Natural killer cell (primary cell): Measurements from ENCODE around the gene NUBP1. TPM values are rescaled to one million over a fixed set of nuclear protein-coding genes. Genes with fewer than 3 reads are reported as not detected.

ENCODE experiments used
- ATAC-seq, 3 donors: fragments of 150-1000 bp in 2 of 3; fragments of 200-7000 bp in 1 of 3; cut with Tn5 transposase; 1 replicate in 1 of 3; 2 replicates in 2 of 3; pipeline ENCODE4 v1.10.0; 2021; ENCODE audit warnings: mild to moderate bottlenecking in 2 of 3, moderate library complexity in 2 of 3
- DNase-seq, 2 donors: peaks; one replicate each; pipeline versions ENCODE4 v3.0.0 to v3.0.0-alpha.2; 2013 to 2021; ENCODE audit warnings: mixed read lengths in 1 of 2
- H3K27ac ChIP-seq: one replicate; pipeline ENCODE4 v1.5.1; 2013; ENCODE audit warnings: mild to moderate bottlenecking, low read length
- H3K27me3 ChIP-seq: one replicate; pipeline ENCODE4 v1.6.1; 2013; ENCODE audit warnings: low read length; ENCODE audit not compliant: control insufficient read depth, insufficient read depth
- H3K36me3 ChIP-seq: one replicate; pipeline ENCODE4 v1.6.1; 2013; ENCODE audit warnings: low read length; ENCODE audit not compliant: control insufficient read depth, insufficient read depth
- H3K4me1 ChIP-seq: one replicate; pipeline ENCODE4 v1.6.1; 2013; ENCODE audit warnings: low read length; ENCODE audit not compliant: control insufficient read depth, insufficient read depth
- H3K4me3 ChIP-seq: one replicate; pipeline ENCODE4 v1.5.1; 2013; ENCODE audit warnings: low read length
- H3K9me3 ChIP-seq: one replicate; pipeline ENCODE4 v1.6.1; 2013; ENCODE audit warnings: low read length; ENCODE audit not compliant: control insufficient read depth, insufficient read depth
- H3K27ac Mint-ChIP-seq, 2 donors: one replicate each; pipeline ENCODE4 v1.8.0; 2022; ENCODE audit warnings: mild to moderate bottlenecking in 2 of 2, mixed read lengths in 2 of 2, moderate library complexity in 1 of 2
- H3K27me3 Mint-ChIP-seq, 2 donors: one replicate each; pipeline ENCODE4 v1.8.0; 2022; ENCODE audit warnings: low read depth in 2 of 2, mixed read lengths in 2 of 2
- H3K36me3 Mint-ChIP-seq: one replicate; pipeline ENCODE4 v1.8.0; 2022; ENCODE audit warnings: mixed read lengths
- H3K4me1 Mint-ChIP-seq, 2 donors: one replicate each; pipeline ENCODE4 v1.8.0; 2022; ENCODE audit warnings: mixed read lengths in 2 of 2
- H3K4me3 Mint-ChIP-seq: one replicate; pipeline ENCODE4 v1.8.0; 2022; ENCODE audit warnings: mild to moderate bottlenecking, moderate library complexity, mixed read lengths
- H3K9me3 Mint-ChIP-seq, 2 donors: one replicate each; pipeline ENCODE4 v1.8.0; 2022; ENCODE audit warnings: mixed read lengths in 2 of 2
- WGBS: methylation state at CpG from one replicate; pipeline ENCODE4 v1.1.7; 2013; ENCODE audit warnings: missing lambda C conversion rate; ENCODE audit not compliant: insufficient coverage; 5-methylcytosine and 5-hydroxymethylcytosine counted together
- intact Hi-C: fragments of 100-400 bp; cut with micrococcal nuclease; formaldehyde crosslinking; loops from one replicate; pipeline ENCODE4 v1.14.2; 2022
- total RNA-seq, 4 donors: library from RNA; stranded (reverse); fragments of 120-200 nt in 1 of 4; gene quantifications; one replicate each; pipeline versions ENCODE4 v1.2.3 to v1.2.4, GENCODE V29; 2013 to 2022
- TF ChIP-seq, protein P1 (sequence below): fragments of 200-600 bp; IDR thresholded peaks from one replicate; pipeline ENCODE4 v1.8.0; 2022; ENCODE audit warnings: antibody characterized with exemption

The NUBP1 gene
- total RNA-seq, 3 donors from 2014 or later (not counting 1 experiment from before 2014, with no cell fraction given) = 19.3 to 25.6 (median 20.5) TPM

DNA sequence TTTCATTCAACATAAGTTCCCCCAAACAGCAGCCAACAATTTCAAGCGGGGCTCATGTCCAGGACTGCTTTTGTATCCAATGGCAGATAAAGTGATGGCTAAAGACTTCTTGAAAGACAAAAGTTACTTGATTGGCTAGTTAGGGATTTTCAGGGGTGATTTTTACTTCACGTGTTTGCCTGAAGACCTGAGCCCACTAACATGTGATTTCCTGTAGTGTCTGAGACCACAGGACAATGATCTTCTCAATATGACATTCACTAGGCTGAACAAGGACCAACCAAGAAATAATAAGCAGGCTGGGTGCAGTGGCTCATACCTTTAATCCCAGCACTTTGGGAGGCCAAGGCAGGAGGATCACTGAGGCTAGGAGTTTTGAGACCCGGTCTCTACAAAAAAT is 64.6 kb downstream of the NUBP1 start:
- Mint-ChIP-seq H3K9me3 (no peaks in the 10 kb centered on the region), H3K4me1 (peaks cover 0 to 4% of the 10 kb centered on the region in 2 donors), H3K27me3 (no peaks in the 10 kb centered on the region), H3K36me3 (no peaks in the 10 kb centered on the region), H3K4me3 (no peak overlapping the region), H3K27ac (no peak overlapping the region)
- intact Hi-C loops = no loop called here
- no peaks in the 10 kb centered on the region for H3K27me3 ChIP-seq
- H3K27ac ChIP-seq = no peak overlapping the region
- H3K4me3 ChIP-seq = no peak overlapping the region
- DNase-seq (no peak), ATAC-seq (no peak)
- H3K9me3 ChIP-seq = no peaks in the 10 kb centered on the region
- TF ChIP-seq, protein P1, sequence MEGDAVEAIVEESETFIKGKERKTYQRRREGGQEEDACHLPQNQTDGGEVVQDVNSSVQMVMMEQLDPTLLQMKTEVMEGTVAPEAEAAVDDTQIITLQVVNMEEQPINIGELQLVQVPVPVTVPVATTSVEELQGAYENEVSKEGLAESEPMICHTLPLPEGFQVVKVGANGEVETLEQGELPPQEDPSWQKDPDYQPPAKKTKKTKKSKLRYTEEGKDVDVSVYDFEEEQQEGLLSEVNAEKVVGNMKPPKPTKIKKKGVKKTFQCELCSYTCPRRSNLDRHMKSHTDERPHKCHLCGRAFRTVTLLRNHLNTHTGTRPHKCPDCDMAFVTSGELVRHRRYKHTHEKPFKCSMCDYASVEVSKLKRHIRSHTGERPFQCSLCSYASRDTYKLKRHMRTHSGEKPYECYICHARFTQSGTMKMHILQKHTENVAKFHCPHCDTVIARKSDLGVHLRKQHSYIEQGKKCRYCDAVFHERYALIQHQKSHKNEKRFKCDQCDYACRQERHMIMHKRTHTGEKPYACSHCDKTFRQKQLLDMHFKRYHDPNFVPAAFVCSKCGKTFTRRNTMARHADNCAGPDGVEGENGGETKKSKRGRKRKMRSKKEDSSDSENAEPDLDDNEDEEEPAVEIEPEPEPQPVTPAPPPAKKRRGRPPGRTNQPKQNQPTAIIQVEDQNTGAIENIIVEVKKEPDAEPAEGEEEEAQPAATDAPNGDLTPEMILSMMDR = no peak
- peaks cover 4% of the 10 kb centered on the region for H3K4me1 ChIP-seq
- no peaks in the 10 kb centered on the region for H3K36me3 ChIP-seq
- 55% methylated on average over 2 of the region's 3 CpGs for WGBS

DNA sequence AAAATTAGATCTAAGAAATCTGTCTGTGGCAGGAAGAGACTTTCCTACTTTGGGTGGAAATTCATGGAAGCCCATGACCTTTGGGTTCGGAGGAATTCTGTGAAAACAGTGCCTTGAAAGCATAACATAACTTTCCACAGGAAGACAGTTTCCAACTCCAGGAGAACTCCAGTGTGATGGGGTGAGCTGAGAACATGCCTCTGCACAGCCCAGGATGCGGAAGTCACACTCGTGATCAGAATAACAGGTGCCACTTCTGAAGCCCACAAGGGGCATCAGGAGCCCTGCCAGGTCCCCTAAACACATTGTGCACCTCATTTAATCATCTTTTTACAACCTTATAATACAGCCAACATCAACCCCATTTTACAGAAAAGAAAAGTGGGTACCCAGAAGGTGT is 65.2 kb downstream of the NUBP1 start:
- 91% methylated on average over 3 of the region's 3 CpGs for WGBS
- Mint-ChIP-seq H3K36me3 (no peaks in the 10 kb centered on the region), H3K4me3 (no peak overlapping the region), H3K27ac (no peak overlapping the region), H3K27me3 (no peaks in the 10 kb centered on the region), H3K9me3 (no peaks in the 10 kb centered on the region), H3K4me1 (peaks cover 0 to 4% of the 10 kb centered on the region in 2 donors)
- intact Hi-C loops = no loop called here
- no peaks in the 10 kb centered on the region for H3K9me3 ChIP-seq
- H3K4me1 ChIP-seq = peaks cover 4% of the 10 kb centered on the region
- no peaks in the 10 kb centered on the region for H3K27me3 ChIP-seq
- TF ChIP-seq, protein P1 = no peak
- DNase-seq = no peak
- H3K36me3 ChIP-seq = no peaks in the 10 kb centered on the region
- no peak overlapping the region for H3K27ac ChIP-seq
- no peak for ATAC-seq
- H3K4me3 ChIP-seq = no peak overlapping the region

DNA sequence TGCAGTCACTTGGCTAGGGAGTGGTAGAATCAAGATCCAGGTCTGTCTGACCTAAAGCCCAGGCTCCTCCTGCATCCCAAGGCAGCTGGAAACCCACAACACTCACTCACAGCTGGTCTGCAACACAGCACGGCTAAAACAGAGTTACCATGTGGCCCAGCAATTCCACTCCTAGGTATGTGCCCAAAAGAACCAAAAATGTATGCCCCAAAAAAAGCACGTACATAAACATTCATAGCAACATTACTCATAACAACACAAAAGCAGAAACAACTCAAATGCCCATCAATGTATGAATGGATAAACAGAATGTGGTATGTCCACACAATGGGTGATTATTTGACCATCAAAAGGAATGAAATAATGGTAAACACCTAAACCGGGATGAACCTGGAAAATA is 66.1 kb downstream of the NUBP1 start:
- Mint-ChIP-seq H3K4me3 (no peak overlapping the region), H3K9me3 (no peaks in the 10 kb centered on the region), H3K4me1 (peaks cover 0 to 4% of the 10 kb centered on the region in 2 donors), H3K36me3 (no peaks in the 10 kb centered on the region), H3K27ac (no peak overlapping the region), H3K27me3 (no peaks in the 10 kb centered on the region)
- Histone ChIP-seq H3K36me3 (no peaks in the 10 kb centered on the region), H3K4me1 (no peaks in the 10 kb centered on the region), H3K27ac (no peak overlapping the region), H3K9me3 (no peaks in the 10 kb centered on the region), H3K4me3 (no peak overlapping the region), H3K27me3 (no peaks in the 10 kb centered on the region)
- 88% methylated on average over 3 of the region's 3 CpGs for WGBS
- no peak for DNase-seq
- no peak for ATAC-seq
- intact Hi-C loops = no loop called here
- TF ChIP-seq, protein P1 = no peak

DNA sequence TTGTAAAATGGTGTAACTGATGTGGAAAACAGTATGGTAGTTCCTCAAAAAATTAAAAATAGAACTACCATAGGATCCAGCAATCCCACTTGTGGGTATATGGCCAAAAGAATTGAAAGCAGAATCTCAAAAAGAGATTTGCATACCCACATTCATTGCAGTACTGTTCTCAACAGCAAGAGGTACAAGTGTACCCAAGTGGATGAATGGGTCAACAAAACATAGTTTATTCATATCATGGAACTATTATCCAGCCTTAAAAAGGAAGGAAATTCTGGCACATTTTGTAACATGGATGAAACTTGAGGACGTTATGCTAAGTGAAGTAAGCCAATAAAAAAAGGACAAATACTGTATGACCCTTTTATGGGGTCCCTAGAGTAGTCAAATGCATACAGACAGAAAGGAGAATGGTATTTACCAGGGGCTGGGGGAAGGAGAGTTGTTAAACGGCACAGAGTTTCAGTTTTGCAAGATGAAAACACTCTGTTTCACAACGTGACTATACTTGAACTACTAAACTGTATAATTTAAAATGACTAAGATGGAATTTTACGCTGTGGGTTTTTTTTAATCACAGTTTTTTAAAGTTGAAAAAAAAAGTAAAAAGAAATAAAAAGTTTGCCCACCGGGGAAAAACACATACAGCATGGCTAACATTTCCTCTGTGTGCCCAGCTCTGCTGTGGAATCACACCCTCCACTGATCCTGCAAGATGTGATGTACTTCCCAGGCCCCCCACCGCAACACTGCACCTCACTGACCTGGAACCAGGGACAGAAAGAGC is 68.9 kb downstream of the NUBP1 start:
- no peak for ATAC-seq

More for the DNA sequence above, 68.9 kb downstream of the NUBP1 start:
- Histone ChIP-seq H3K27me3 (no peaks in the 10 kb centered on the region), H3K4me1 (no peaks in the 10 kb centered on the region), H3K27ac (no peak overlapping the region), H3K9me3 (no peaks in the 10 kb centered on the region), H3K4me3 (no peak overlapping the region), H3K36me3 (no peaks in the 10 kb centered on the region)
- H3K27ac Mint-ChIP-seq = no peak overlapping the region
- TF ChIP-seq, protein P1 = no peak
- H3K4me1 Mint-ChIP-seq = peaks cover 0 to 4% of the 10 kb centered on the region in 2 donors
- H3K4me3 Mint-ChIP-seq = no peak overlapping the region
- intact Hi-C loops = no loop called here
- no peaks in the 10 kb centered on the region for H3K36me3 Mint-ChIP-seq
- H3K9me3 Mint-ChIP-seq = no peaks in the 10 kb centered on the region
- H3K27me3 Mint-ChIP-seq = peaks cover 3 to 4% of the 10 kb centered on the region in 2 donors
- 48% methylated on average over 3 of the region's 6 CpGs for WGBS
- DNase-seq = no peak
